Right renal pelvis (tissue), 4 donors: ENCODE results near the gene FAM236D. TPM values are rescaled to one million over a fixed set of nuclear protein-coding genes. Genes with fewer than 3 reads are reported as not detected.
"Not testable (repeated sequence)": the region's sequence is repeated elsewhere in the genome, so short reads cannot be mapped to it uniquely, and the experiment has no call there.

Experiments
- DNase-seq, 4 donors: peaks; one replicate each; pipeline ENCODE4 v3.0.0-alpha.2; 2013; ENCODE audit warnings: low read depth in 4 of 4, low spot score in 3 of 4, missing footprints in 1 of 4
- polyA plus RNA-seq, 4 donors: library from polyadenylated mRNA; unstranded; fragments of 120-200 nt; gene quantifications; one replicate each; pipeline ENCODE4 v1.2.1, GENCODE V29; 2013; ENCODE audit not compliant: insufficient read length in 4 of 4

The FAM236D gene
- polyA plus RNA-seq: not detected

DNA sequence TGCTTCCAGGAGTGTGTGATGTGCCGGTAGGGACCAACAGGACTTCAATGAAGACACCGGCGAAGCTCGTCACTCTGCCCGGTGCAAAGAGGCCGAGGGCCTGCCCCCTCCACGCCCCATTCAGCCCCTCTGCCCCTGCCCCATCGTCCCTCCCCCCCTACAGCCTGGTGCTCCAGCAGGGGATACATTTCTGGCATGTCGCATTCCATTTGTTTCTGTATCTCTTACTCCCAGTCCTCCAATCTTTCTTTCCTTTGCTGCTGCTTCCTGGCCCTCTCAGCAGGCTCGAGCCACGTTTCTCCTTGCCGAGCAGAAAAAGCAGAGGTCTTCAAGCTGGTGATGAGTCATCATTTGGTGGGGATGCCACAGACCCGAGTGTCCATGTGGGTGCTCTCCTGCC is at the start of gene FAM236D:
Gene FAM236D (minus strand): TSS at position 101 of the 400 bp plus-strand sequence. CDS start 100 bp downstream, at position 1.
- DNase-seq: not testable (repeated sequence)

GRCh38 chrX:72837532-72837931 is 29.5 kb upstream of the FAM236D start:
- not testable (repeated sequence) for DNase-seq

- DNase-seq: not testable (repeated sequence)
Observed at GRCh38 chrX:72830701-72831100, 22.7 kb upstream of the FAM236D start.

DNA sequence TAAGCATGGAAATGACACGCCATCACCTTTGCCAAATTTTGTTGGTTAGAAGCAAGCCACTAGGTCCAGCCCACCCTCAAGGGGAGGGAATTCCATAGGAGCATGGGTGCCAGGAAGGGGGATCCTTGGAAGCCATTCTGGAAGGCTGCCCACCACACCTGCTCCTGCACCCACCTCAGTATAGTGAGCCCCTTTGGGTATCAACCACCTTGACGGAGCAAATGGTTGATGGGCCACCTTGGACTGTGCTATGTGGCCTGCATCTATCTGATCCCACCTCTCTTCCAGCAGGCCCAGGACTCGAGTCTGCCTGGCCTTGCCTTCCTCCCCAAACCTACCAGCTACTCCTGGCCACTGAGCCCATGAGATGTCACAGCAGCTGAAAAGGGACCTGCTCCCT is 17.6 kb downstream of the FAM236D start:
- DNase-seq: not testable (repeated sequence)

- DNase-seq: not testable (repeated sequence)
Observed at GRCh38 chrX:72788142-72788541, 19.9 kb downstream of the FAM236D start.

DNA sequence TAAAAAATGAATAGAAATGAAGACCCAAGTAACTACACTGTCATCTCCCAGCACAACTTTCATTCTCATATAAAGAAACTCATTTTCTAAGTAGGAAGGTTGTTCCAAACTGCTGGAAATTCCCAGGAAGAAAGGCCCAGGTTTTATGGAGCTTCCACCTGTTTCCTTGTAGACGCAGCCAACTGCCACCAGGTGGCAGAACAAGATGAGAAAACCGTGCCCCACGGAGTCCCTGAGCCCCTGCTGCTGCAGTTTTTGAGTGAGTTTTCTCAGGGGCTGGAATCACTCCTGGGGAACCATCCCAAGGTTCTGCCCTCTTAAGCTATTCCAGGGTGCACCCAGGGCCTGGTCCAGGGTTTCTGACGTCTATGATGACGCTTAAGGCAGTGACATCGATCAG is 24.0 kb downstream of the FAM236D start:
- not testable (repeated sequence) for DNase-seq

DNA sequence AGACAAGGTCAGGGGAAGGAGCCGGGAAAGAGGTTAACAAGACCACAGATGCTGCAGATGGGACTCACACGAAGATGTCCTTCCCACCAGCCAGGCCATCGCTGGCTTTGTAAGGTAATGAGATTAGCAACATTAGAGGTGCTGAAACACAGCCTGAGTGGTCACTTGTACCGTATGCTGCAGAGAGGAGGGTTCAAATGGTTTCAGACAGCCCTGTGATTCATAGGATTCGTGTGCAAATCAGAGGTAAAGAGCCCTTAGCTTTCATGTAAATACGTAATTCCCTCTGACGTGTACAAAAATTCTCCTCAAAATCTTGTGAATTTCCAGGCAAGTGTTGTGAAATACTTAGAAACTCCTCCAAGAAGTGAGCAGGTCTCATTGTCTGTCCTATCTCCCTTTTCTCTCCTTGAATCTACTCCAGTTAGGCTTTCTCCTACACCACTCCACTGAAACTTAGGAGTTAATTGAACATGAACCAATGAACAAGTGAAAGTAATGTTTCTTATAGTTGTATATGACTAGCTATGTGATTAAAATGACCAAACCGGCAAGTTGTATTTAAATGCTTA is 24.6 kb downstream of the FAM236D start:
- DNase-seq: not testable (repeated sequence)

- DNase-seq: not testable (repeated sequence)
Observed at GRCh38 chrX:72782560-72782959, 25.4 kb downstream of the FAM236D start, which contains the start of gene FAM236B. Gene FAM236B (minus strand): TSS chrX:72782660. CDS start chrX:72782560, 100 bp downstream.

DNA sequence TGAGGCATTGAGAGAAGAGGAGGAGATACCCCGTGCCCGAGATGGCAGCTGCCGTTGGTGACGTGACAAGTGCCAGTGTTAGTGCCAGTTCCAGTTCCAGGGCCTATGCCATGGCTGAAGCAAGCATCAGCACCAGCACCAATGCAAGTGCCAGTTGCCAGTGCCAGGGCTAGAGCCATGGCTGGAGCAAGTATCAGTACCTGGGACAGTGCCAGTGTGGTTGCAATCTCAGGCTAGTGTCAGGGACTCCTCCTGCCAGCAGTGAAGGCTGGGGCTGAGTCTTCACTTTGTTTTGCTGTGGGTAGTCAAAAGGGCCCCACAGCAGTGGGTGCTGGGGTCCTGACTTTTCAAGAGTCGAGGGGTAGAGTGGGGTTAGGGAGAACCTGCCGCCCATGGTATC is 29.9 kb downstream of the FAM236D start:
- DNase-seq: not testable (repeated sequence)

GRCh38 chrX:72777467-72777790 is 30.6 kb downstream of the FAM236D start:
- DNase-seq: not testable (repeated sequence)

- not testable (repeated sequence) for DNase-seq
Observed at GRCh38 chrX:72776653-72777466, 31.1 kb downstream of the FAM236D start, which contains the start of gene DMRTC1B. Gene DMRTC1B (plus strand): TSS chrX:72776890. CDS start chrX:72845136, 68,246 bp downstream.

- not testable (repeated sequence) for DNase-seq
Observed at GRCh38 chrX:72760454-72760853, 47.6 kb downstream of the FAM236D start.

Other genes starting within 250 kb of the FAM236D start
- 10 to 100 TPM; 28.5 to 36.1 (median 34.1) TPM for gene HDAC8, start 235.4 kb downstream of the FAM236D start, polyA plus RNA-seq
- gene PHKA1, start 93.9 kb downstream of the FAM236D start, polyA plus RNA-seq: 1 to 10 TPM; 5.2 to 5.6 (median 5.4) TPM
- 1 to 10 TPM; 3.6 to 6.2 (median 4.3) TPM for gene DMRTC1B, start 31.3 kb downstream of the FAM236D start, polyA plus RNA-seq
- gene FAM236B, start 25.6 kb downstream of the FAM236D start, polyA plus RNA-seq: not detected
- gene FAM236C, start 104.4 kb upstream of the FAM236D start, polyA plus RNA-seq: not detected
- under 1 TPM in 1 of 4 donors, not detected in 3; 0.12 TPM for gene FAM236A, start 130.0 kb upstream of the FAM236D start, polyA plus RNA-seq
- 1 to 10 TPM in 1 of 4 donors, under 1 TPM in 3; 0.29 to 1.5 (median 0.48) TPM for gene DMRTC1, start 135.6 kb upstream of the FAM236D start, polyA plus RNA-seq
- gene PABPC1L2B, start 194.7 kb upstream of the FAM236D start, polyA plus RNA-seq: under 1 TPM in 1 of 4 donors, not detected in 3; 0.03 TPM